Astrocyte (in vitro differentiated cells and primary cell): ENCODE results near the gene GADL1. TPM values are rescaled to one million over a fixed set of nuclear protein-coding genes. Genes with fewer than 3 reads are reported as not detected.

Experiments used
- DNase-seq: peaks from one replicate; pipeline ENCODE4 v3.0.0-alpha.2; 2010; ENCODE audit warnings: low read depth
- FAIRE-seq: peaks from 2 replicates; lab custom pipeline; 2011; peaks lifted over from hg19 to GRCh38; lab: Jason Lieb, UNC
- H2AFZ ChIP-seq: 2 replicates; pipeline ENCODE4 v1.6.0; 2012; ENCODE audit warnings: low read depth, low read length, inconsistent platforms
- H3K27ac ChIP-seq: 2 replicates; pipeline ENCODE4 v1.5.1; 2011; ENCODE audit warnings: low read depth, low read length, inconsistent platforms
- H3K27me3 ChIP-seq: 2 replicates; pipeline ENCODE4 v1.6.0; 2011; ENCODE audit warnings: low read length, inconsistent platforms; ENCODE audit not compliant: insufficient read depth
- H3K36me3 ChIP-seq: 2 replicates; pipeline ENCODE4 v1.5.1; 2011; ENCODE audit warnings: low read length, inconsistent platforms; ENCODE audit not compliant: insufficient read depth
- H3K4me1 ChIP-seq: 2 replicates; pipeline ENCODE4 v1.5.1; 2011; ENCODE audit warnings: low read length, inconsistent platforms; ENCODE audit not compliant: insufficient read depth
- H3K4me2 ChIP-seq: 2 replicates; pipeline ENCODE4 v1.6.0; 2012; ENCODE audit warnings: low read length, inconsistent platforms
- H3K4me3 ChIP-seq: 2 replicates; pipeline ENCODE4 v1.5.1; 2011; ENCODE audit warnings: low read depth, mild to moderate bottlenecking, low read length, inconsistent platforms; ENCODE audit not compliant: insufficient read depth
- H3K79me2 ChIP-seq: 2 replicates; pipeline ENCODE4 v1.6.0; 2012; ENCODE audit warnings: mild to moderate bottlenecking, low read length, inconsistent platforms; ENCODE audit not compliant: insufficient read depth
- H3K9ac ChIP-seq: 2 replicates; pipeline ENCODE4 v1.6.0; 2012; ENCODE audit warnings: mild to moderate bottlenecking, low read length, inconsistent platforms
- H3K9me3 ChIP-seq: 2 replicates; pipeline ENCODE4 v1.5.1; 2012; ENCODE audit warnings: low read depth, mild to moderate bottlenecking, low read length, inconsistent platforms; ENCODE audit not compliant: insufficient read depth
- H4K20me1 ChIP-seq: 2 replicates; pipeline ENCODE4 v1.6.0; 2012; ENCODE audit warnings: low read length, inconsistent platforms; ENCODE audit not compliant: insufficient read depth
- H3K27ac Mint-ChIP-seq: one replicate; pipeline ENCODE4 v1.8.0; 2021; ENCODE audit warnings: mild to moderate bottlenecking, mixed read lengths; ENCODE audit not compliant: unreplicated experiment
- H3K27me3 Mint-ChIP-seq: one replicate; pipeline ENCODE4 v1.8.0; 2021; ENCODE audit warnings: low read depth, mixed read lengths; ENCODE audit not compliant: unreplicated experiment
- H3K36me3 Mint-ChIP-seq: one replicate; pipeline ENCODE4 v1.8.0; 2021; ENCODE audit warnings: low read depth, mixed read lengths; ENCODE audit not compliant: unreplicated experiment
- H3K4me1 Mint-ChIP-seq: one replicate; pipeline ENCODE4 v1.8.0; 2021; ENCODE audit warnings: low read depth, mixed read lengths; ENCODE audit not compliant: unreplicated experiment
- H3K4me3 Mint-ChIP-seq: one replicate; pipeline ENCODE4 v1.8.0; 2021; ENCODE audit warnings: mild to moderate bottlenecking, moderate library complexity, mixed read lengths; ENCODE audit not compliant: unreplicated experiment
- H3K9me3 Mint-ChIP-seq: one replicate; pipeline ENCODE4 v1.8.0; 2021; ENCODE audit warnings: mild to moderate bottlenecking, mixed read lengths; ENCODE audit not compliant: unreplicated experiment
- CTCF ChIP-seq: IDR thresholded peaks from 2 replicates; pipeline ENCODE4 v1.5.1; 2011; ENCODE audit warnings: low read depth, mild to moderate bottlenecking, inconsistent platforms, low read length, moderate library complexity; ENCODE audit not compliant: insufficient read depth
- EZH2 ChIP-seq: IDR thresholded peaks from 2 replicates; pipeline ENCODE4 v1.6.1; 2012; ENCODE audit warnings: mild to moderate bottlenecking, low read length, inconsistent platforms; ENCODE audit not compliant: insufficient read depth
- total RNA-seq: library from RNA; stranded (reverse); gene quantifications from 2 replicates; pipeline ENCODE4 v1.2.1, GENCODE V29; 2021

GADL1 gene
- total RNA-seq, 1 donor from 2014 or later: 0.09 TPM

- Mint-ChIP-seq H3K4me3 (no peak overlapping the region), H3K27me3 (no peaks in the 10 kb centered on the region), H3K9me3 (peaks cover 6% of the 10 kb centered on the region), H3K4me1 (no peaks in the 10 kb centered on the region), H3K36me3 (no peaks in the 10 kb centered on the region), H3K27ac (no peak overlapping the region)
- Histone ChIP-seq H3K36me3 (no peaks in the 10 kb centered on the region), H3K9ac (no peak overlapping the region), H2AFZ (no peak overlapping the region), H3K27ac (no peak overlapping the region), H4K20me1 (no peaks in the 10 kb centered on the region), H3K79me2 (no peaks in the 10 kb centered on the region), H3K4me3 (no peak overlapping the region), H3K4me1 (no peaks in the 10 kb centered on the region), H3K9me3 (no peaks in the 10 kb centered on the region), H3K4me2 (no peak overlapping the region), H3K27me3 (no peaks in the 10 kb centered on the region)
- DNase-seq: no peak
- FAIRE-seq: no peak
- TF ChIP-seq CTCF (no peak), EZH2 (no peak)
These were observed 180.5 kb downstream of the GADL1 start for GRCh38 chr3:30713885-30714503.

DNA sequence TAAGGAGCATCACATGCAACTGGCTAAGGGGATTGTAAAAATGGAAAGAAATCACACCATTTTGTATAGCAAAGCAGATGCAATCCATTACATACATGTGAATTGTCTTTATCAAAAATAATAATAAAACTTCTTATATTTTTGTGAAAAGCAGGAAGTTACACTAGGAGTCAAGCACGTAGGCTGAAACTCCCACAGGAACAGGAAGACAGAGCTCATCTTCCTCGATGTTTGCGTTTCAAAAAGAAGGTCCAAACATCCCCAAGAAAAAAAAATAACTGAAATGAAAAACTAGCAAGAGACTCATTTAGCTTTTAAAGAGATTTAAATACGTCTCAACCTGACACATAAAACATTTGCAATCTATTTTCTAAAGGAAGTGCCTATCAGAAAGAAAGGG lies 181.5 kb downstream of the GADL1 start:
- peaks cover 6% of the 10 kb centered on the region for H3K9me3 Mint-ChIP-seq
- no peaks in the 10 kb centered on the region for H3K4me1 Mint-ChIP-seq
- Histone ChIP-seq H3K9me3 (no peaks in the 10 kb centered on the region), H3K27me3 (no peaks in the 10 kb centered on the region), H4K20me1 (no peaks in the 10 kb centered on the region), H3K4me2 (no peak overlapping the region), H3K79me2 (no peaks in the 10 kb centered on the region), H3K4me3 (no peak overlapping the region), H2AFZ (no peak overlapping the region), H3K9ac (no peak overlapping the region), H3K36me3 (no peaks in the 10 kb centered on the region), H3K4me1 (no peaks in the 10 kb centered on the region), H3K27ac (no peak overlapping the region)
- no peak overlapping the region for H3K4me3 Mint-ChIP-seq
- FAIRE-seq (no peak), DNase-seq (no peak)
- no peaks in the 10 kb centered on the region for H3K27me3 Mint-ChIP-seq
- no peaks in the 10 kb centered on the region for H3K36me3 Mint-ChIP-seq
- TF ChIP-seq EZH2 (no peak), CTCF (no peak)
- H3K27ac Mint-ChIP-seq: no peak overlapping the region

- no peak for FAIRE-seq
- no peaks in the 10 kb centered on the region for H3K4me1 Mint-ChIP-seq
- no peak overlapping the region for H3K27ac Mint-ChIP-seq
These were observed 182.6 kb downstream of the GADL1 start for GRCh38 chr3:30711867-30712266.

More at GRCh38 chr3:30711867-30712266, 182.6 kb downstream of the GADL1 start:
- no peaks in the 10 kb centered on the region for H4K20me1 ChIP-seq
- H3K36me3 ChIP-seq: no peaks in the 10 kb centered on the region
- no peak for DNase-seq
- no peaks in the 10 kb centered on the region for H3K4me1 ChIP-seq
- H3K27me3 ChIP-seq: no peaks in the 10 kb centered on the region
- peaks cover 6% of the 10 kb centered on the region for H3K9me3 Mint-ChIP-seq
- no peak overlapping the region for H3K27ac ChIP-seq
- no peaks in the 10 kb centered on the region for H3K79me2 ChIP-seq
- no peak overlapping the region for H2AFZ ChIP-seq
- H3K4me3 ChIP-seq: no peak overlapping the region
- no peaks in the 10 kb centered on the region for H3K36me3 Mint-ChIP-seq
- H3K27me3 Mint-ChIP-seq: no peaks in the 10 kb centered on the region
- no peak for TF ChIP-seq EZH2
- TF ChIP-seq CTCF: no peak
- H3K4me2 ChIP-seq: no peak overlapping the region
- H3K9ac ChIP-seq: no peak overlapping the region
- H3K9me3 ChIP-seq: no peaks in the 10 kb centered on the region
- no peak overlapping the region for H3K4me3 Mint-ChIP-seq
